T-helper 1 cell (primary cell): ENCODE results near the gene MEIS1.

ENCODE experiments used
- DNase-seq, 5 donors: peaks; one replicate each; pipeline ENCODE4 v3.0.0-alpha.2; 2012 to 2020

Gene MEIS1

DNA sequence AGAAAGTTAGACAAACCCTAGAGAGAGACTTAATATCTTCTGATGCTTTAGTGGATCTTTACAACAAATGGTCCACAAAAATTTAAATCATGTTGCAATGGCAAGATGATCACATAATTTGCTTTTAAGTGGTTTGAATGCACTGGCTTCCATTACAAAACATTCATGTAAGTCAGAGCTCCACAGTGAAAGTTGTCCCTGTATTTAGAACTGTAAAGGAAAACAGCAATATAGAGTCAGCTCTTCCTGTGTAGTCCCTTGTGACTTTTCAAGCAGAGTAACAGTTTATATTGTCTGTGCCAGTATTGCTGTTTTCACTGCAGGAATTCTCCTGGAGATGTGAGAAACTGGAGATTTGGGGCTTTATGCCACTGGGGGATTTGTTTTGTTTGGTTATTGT is 77.7 kb downstream of the MEIS1 start:
- DNase-seq = no peak

GRCh38 chr2:66515743-66516142 is 80.8 kb downstream of the MEIS1 start:
- DNase-seq = no peak

DNA sequence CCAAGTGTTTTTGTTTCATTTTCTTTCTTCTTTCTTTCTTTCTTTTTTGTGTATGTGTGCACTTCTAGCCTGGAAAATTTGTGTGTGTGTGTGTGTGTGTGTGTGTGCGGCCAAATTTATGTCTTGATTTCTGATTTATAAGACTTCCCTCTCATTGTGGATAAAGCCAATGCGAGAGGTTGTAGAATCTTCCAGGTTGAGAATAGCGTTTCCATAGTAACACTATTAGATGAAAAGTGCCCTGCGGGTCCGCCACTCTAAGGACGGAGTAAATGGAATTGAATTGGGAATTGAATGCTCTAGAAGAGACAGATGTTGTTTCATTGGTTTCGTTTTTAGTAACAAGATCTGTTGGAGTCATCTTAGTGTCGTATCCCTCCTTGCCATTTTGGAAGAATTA is 81.6 kb downstream of the MEIS1 start:
- no peak for DNase-seq

GRCh38 chr2:66517772-66518171 is 82.8 kb downstream of the MEIS1 start:
- no peak for DNase-seq

- no peak for DNase-seq
Measured at GRCh38 chr2:66519264-66519843, 84.4 kb downstream of the MEIS1 start.

- no peak for DNase-seq
Measured at GRCh38 chr2:66521291-66521922, 86.5 kb downstream of the MEIS1 start.

- no peak for DNase-seq
Measured at GRCh38 chr2:66522611-66523376, 87.9 kb downstream of the MEIS1 start.

GRCh38 chr2:66523377-66523969 is 88.5 kb downstream of the MEIS1 start:
- DNase-seq = no peak

DNA sequence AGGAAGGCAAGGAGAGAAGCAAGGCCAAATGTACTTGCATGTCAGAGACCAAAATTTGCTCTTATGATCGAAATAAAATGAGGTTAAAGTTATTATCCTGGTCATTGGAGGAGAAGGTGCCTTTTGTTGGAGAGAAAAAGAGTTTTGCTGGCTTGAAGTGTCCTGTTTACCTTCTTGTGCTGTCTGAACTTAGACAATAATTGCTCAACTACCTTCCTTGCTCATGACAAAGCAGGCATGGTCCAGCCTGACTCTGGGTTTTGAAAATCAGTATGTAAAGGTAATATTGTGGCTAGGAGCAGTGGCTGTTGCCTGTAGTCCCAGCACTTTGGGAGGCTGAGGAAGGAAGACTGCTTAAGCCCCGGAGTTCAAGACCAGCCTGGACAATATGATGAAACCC is 89.1 kb downstream of the MEIS1 start:
- no peak for DNase-seq

GRCh38 chr2:66525606-66526005 is 90.7 kb downstream of the MEIS1 start:
- DNase-seq = no peak

DNA sequence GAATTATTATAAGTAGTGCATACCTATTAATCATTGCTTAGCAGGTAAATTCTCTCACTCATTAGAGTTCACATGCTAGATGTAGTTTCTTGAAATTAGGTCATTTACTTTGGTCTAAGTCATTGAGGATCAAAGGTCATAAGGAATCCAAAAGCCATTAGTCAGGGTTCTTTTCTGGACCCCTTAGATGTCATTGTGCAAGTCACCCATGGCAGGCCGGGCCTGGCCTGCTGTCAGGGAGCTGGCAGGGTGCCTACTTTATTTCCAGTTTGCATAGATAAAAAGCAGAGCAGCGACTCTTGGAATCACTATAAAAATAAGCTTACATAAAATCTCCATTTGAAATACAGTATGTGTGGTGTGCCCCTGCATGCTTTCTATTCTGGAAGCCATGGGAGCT is 91.3 kb downstream of the MEIS1 start:
- no peak for DNase-seq

- no peak for DNase-seq
Measured at GRCh38 chr2:66528974-66529724, 94.2 kb downstream of the MEIS1 start.

- no peak for DNase-seq
Measured at GRCh38 chr2:66530651-66531050, 95.7 kb downstream of the MEIS1 start.

- no peak for DNase-seq
Measured at GRCh38 chr2:66531155-66531554, 96.2 kb downstream of the MEIS1 start.

DNA sequence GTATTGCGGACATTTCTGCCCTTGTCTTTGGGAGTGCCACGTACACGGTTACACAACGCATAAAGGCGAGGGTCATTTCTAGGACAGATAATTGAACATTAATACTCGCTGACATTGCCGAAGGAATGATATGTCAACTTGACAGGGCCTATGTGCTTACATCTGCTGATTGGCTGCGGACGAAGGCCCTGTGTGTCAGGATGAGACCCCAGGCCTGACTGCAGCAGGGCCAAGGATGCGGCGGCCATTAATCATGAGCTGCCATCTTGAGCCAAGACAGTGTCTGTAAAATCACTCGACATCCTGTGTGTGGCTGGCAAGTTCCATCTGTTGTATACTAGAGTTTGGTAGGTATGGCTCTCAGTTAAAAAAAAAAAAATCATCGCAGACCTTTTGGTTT is 96.6 kb downstream of the MEIS1 start:
- DNase-seq = no peak

DNA sequence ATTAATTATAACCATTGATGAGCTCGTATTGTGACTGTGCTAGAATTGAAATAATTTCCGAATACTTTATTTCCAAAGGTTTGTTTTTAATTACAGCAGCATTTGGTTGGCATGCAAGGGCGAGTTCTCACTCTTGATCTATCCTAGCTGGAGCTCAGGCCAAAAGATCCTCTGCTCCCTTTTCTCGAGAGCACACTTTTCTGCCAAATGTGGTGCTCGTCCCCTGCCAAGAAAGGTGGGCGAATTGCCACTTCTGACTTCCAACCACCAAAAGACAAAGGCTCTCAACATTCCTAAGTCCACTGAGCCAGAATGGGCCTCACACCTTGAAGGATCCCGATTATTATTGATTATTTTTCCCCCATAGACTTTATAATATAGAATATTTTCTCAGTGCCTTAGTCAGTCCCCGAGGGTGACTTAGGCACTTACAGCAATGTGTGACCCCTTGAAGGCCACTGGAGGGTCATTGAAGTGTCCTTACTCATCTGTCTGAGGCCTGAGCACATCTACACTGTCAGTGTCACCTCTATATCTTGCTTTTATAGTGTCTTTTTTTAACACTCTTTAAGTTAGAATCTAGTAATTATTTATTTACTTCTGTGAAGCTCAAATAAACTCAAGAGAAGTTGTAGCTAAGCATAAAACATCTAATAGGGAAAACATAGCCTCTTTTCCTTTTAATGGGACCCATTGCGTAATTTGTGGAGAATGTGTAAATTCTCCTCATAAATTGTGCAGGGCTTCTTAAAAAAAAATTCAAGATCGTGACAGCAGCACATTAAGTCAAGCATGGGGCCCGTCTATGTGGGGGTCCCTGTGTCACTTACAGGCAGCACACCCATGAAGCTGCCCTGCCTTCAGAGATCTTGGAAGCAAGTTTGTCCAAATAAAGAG is 98.3 kb downstream of the MEIS1 start:
- DNase-seq = no peak

GRCh38 chr2:66534461-66534860 is 99.5 kb downstream of the MEIS1 start:
- no peak for DNase-seq

- no peak for DNase-seq
Measured at GRCh38 chr2:66535574-66536289, 100.8 kb downstream of the MEIS1 start.

DNA sequence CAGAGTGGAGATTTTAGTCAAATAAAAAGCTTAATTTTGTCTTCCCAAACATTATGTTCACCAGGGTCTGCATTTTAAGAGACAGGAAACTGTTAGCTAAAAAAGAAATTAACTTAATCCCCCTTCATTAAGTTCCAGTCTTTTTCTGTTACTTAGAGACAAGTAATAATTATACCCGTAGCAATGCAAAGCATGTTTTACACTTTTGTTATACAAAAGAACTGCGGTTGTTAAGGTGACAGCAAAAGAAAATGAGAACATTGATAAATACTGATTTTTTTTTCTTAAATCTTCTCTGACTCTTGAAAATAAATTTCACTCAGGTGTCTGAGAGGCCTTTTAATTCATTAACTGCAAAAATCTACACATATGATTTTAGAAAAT is 101.4 kb downstream of the MEIS1 start:
- no peak for DNase-seq

DNA sequence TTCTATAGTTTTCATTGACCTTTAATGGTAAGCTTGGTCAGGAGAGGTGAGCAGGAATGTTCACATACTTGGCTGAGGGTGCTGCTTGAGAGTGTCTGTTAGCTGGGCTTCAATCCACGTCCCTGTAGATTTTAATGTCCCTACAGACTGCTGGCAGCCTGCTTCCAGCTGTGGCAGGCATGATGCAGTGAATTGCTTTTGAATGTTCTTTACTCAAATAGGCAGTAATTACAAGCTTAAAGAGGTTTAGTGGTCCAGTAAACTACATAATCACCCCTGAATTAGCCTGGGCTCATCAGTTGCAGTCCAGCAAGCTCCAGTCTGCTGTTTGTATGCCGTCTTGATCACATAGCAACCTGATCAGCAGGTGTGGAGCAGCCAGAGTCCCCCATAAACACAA is 102.1 kb downstream of the MEIS1 start:
- no peak for DNase-seq

- DNase-seq = no peak
Measured at GRCh38 chr2:66538291-66538690, 103.4 kb downstream of the MEIS1 start.
